Endodermal cell (in vitro differentiated cells): ENCODE measurements around the gene PHC2. TPM values are rescaled to one million over a fixed set of nuclear protein-coding genes. Genes with fewer than 3 reads are reported as not detected.

Experiments
- DNase-seq: peaks from one replicate; pipeline ENCODE4 v3.0.0-alpha.2; 2017
- H3K27ac ChIP-seq: 2 replicates; pipeline ENCODE4 v1.5.1; 2013; ENCODE audit warnings: mild to moderate bottlenecking, low read depth, low read length, moderate library complexity
- H3K27me3 ChIP-seq: 2 replicates; pipeline ENCODE4 v1.6.1; 2013; ENCODE audit warnings: mild to moderate bottlenecking, low read length, moderate library complexity; ENCODE audit not compliant: insufficient read depth, control insufficient read depth, poor library complexity, severe bottlenecking
- H3K36me3 ChIP-seq: 2 replicates; pipeline ENCODE4 v1.7.0; 2013; ENCODE audit warnings: mild to moderate bottlenecking, low read length, moderate library complexity; ENCODE audit not compliant: control insufficient read depth, insufficient read depth
- H3K4me1 ChIP-seq: one replicate; pipeline ENCODE4 v1.7.0; 2013; ENCODE audit warnings: low read length; ENCODE audit not compliant: control insufficient read depth, insufficient read depth
- H3K4me3 ChIP-seq: 2 replicates; pipeline ENCODE4 v1.5.1; 2013; ENCODE audit warnings: mild to moderate bottlenecking, low read length, moderate library complexity
- H3K9ac ChIP-seq: 2 replicates; pipeline ENCODE4 v1.6.1; 2013; ENCODE audit warnings: mild to moderate bottlenecking, low read length, moderate library complexity; ENCODE audit not compliant: poor library complexity, severe bottlenecking; ENCODE audit errors: extremely low read depth
- H3K9me3 ChIP-seq: 2 replicates; pipeline ENCODE4 v1.6.1; 2013; ENCODE audit warnings: mild to moderate bottlenecking, low read length, moderate library complexity; ENCODE audit not compliant: control insufficient read depth
- H3K27ac Mint-ChIP-seq: 2 replicates; pipeline ENCODE4 v1.8.0; 2020; ENCODE audit warnings: mixed read lengths
- H3K27me3 Mint-ChIP-seq: 2 replicates; pipeline ENCODE4 v1.8.0; 2021; ENCODE audit warnings: mild to moderate bottlenecking, mixed read lengths; ENCODE audit not compliant: insufficient read depth
- H3K36me3 Mint-ChIP-seq: 2 replicates; pipeline ENCODE4 v1.8.0; 2020; ENCODE audit warnings: low read depth, mixed read lengths
- H3K4me1 Mint-ChIP-seq: 2 replicates; pipeline ENCODE4 v1.8.0; 2020; ENCODE audit warnings: mixed read lengths
- H3K4me3 Mint-ChIP-seq: 2 replicates; pipeline ENCODE4 v1.8.0; 2020; ENCODE audit warnings: mild to moderate bottlenecking, moderate library complexity, mixed read lengths
- H3K9me3 Mint-ChIP-seq: 2 replicates; pipeline ENCODE4 v1.8.0; 2020; ENCODE audit warnings: mild to moderate bottlenecking, mixed read lengths
- WGBS, 2 experiments: methylation state at CpG; one replicate each; pipeline versions ENCODE4 v1.1.5 to v1.1.7; 2013; ENCODE audit warnings: missing lambda C conversion rate in 2 of 2, mixed read lengths in 1 of 2; ENCODE audit not compliant: insufficient coverage in 1 of 2, insufficient read length in 1 of 2; 5-methylcytosine and 5-hydroxymethylcytosine counted together
- total RNA-seq, 2 donors: library from RNA; stranded (reverse); fragmentation: NEBNext Ultra II Directional in 1 of 2; extraction: Animal tissue kit (Norgen Biotek cat#: 25700) in 1 of 2; gene quantifications; 2 replicates in 1 of 2; 3 replicates in 1 of 2; pipeline ENCODE4 v1.2.1, GENCODE V29; 2021
- TF ChIP-seq, protein P1 (sequence below): fragments of 200-600 bp; sonication (generic); conservative IDR thresholded peaks from 2 replicates; pipeline ENCODE4 v1.5.0; 2021; ENCODE audit warnings: antibody characterized with exemption, mild to moderate bottlenecking

Gene PHC2
- total RNA-seq, 2 donors from 2014 or later = 32.1 to 43.9 TPM

DNA sequence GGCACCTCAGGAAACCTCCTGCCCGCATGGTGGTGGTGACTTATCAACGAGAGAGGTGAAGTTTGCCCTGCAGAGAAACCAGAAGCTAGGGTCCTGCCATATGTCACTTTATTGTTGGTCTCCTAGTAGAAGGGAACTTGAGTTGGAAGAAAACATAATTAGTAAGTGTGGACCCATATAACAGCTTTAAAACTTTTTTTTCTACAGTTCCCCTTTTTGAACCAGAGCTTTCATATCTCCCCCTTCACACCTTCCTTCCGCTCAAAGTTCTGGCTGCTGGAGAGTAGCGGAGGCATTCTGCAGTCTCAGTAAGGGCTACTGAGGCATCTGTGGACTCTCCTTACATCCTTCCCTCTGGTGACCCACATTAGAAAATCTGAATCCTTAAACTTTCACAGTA, 48.9 kb downstream of the PHC2 start:
- peak overlapping the region; percentile 59 for H3K27ac ChIP-seq
- Mint-ChIP-seq H3K27ac (no peak overlapping the region), H3K4me1 (no peaks in the 10 kb centered on the region), H3K4me3 (no peak overlapping the region), H3K36me3 (no peaks in the 10 kb centered on the region), H3K9me3 (no peaks in the 10 kb centered on the region), H3K27me3 (peaks cover 47% of the 10 kb centered on the region)
- no peaks in the 10 kb centered on the region for H3K9me3 ChIP-seq
- no peaks in the 10 kb centered on the region for H3K36me3 ChIP-seq
- peaks cover 7% of the 10 kb centered on the region for H3K27me3 ChIP-seq
- no peak overlapping the region for H3K4me3 ChIP-seq
- no peak overlapping the region for H3K9ac ChIP-seq
- TF ChIP-seq, protein P1, sequence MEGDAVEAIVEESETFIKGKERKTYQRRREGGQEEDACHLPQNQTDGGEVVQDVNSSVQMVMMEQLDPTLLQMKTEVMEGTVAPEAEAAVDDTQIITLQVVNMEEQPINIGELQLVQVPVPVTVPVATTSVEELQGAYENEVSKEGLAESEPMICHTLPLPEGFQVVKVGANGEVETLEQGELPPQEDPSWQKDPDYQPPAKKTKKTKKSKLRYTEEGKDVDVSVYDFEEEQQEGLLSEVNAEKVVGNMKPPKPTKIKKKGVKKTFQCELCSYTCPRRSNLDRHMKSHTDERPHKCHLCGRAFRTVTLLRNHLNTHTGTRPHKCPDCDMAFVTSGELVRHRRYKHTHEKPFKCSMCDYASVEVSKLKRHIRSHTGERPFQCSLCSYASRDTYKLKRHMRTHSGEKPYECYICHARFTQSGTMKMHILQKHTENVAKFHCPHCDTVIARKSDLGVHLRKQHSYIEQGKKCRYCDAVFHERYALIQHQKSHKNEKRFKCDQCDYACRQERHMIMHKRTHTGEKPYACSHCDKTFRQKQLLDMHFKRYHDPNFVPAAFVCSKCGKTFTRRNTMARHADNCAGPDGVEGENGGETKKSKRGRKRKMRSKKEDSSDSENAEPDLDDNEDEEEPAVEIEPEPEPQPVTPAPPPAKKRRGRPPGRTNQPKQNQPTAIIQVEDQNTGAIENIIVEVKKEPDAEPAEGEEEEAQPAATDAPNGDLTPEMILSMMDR = no peak
- H3K4me1 ChIP-seq = no peaks in the 10 kb centered on the region
- no peak for DNase-seq
- 90 to 94% methylated on average over 2 to 4 of the region's 4 CpGs for WGBS, 2 experiments

DNA sequence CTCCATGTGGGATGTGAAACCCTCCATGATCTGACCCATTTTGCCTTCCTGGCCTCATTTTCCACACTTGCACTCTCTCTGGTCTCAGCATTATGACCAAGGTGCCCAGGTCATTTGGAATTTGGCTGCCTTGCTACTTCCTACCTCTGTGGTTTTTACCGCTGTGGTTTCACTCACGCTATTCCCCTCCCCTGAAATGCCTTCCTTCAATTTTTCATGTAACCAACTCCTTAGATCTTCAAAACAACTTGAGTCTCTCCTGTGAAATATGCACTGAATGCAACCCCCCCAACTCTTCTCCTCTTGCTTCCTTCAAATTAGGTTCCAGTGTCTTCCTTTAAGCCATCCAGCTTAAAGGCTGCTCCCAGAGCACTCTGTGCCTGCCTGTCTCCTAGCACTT, 50.1 kb downstream of the PHC2 start:
- H3K4me1 ChIP-seq = no peaks in the 10 kb centered on the region
- peaks cover 7% of the 10 kb centered on the region for H3K27me3 ChIP-seq
- no peaks in the 10 kb centered on the region for H3K9me3 ChIP-seq
- Mint-ChIP-seq H3K27ac (no peak overlapping the region), H3K4me1 (no peaks in the 10 kb centered on the region), H3K36me3 (no peaks in the 10 kb centered on the region), H3K4me3 (no peak overlapping the region), H3K9me3 (no peaks in the 10 kb centered on the region), H3K27me3 (peaks cover 47% of the 10 kb centered on the region)
- TF ChIP-seq, protein P1 = no peak
- H3K4me3 ChIP-seq = no peak overlapping the region
- H3K27ac ChIP-seq = no peak overlapping the region
- WGBS, 2 experiments = 97 to 100% methylated on average over 2 of the region's 2 CpGs
- no peak overlapping the region for H3K9ac ChIP-seq
- no peaks in the 10 kb centered on the region for H3K36me3 ChIP-seq
- no peak for DNase-seq

DNA sequence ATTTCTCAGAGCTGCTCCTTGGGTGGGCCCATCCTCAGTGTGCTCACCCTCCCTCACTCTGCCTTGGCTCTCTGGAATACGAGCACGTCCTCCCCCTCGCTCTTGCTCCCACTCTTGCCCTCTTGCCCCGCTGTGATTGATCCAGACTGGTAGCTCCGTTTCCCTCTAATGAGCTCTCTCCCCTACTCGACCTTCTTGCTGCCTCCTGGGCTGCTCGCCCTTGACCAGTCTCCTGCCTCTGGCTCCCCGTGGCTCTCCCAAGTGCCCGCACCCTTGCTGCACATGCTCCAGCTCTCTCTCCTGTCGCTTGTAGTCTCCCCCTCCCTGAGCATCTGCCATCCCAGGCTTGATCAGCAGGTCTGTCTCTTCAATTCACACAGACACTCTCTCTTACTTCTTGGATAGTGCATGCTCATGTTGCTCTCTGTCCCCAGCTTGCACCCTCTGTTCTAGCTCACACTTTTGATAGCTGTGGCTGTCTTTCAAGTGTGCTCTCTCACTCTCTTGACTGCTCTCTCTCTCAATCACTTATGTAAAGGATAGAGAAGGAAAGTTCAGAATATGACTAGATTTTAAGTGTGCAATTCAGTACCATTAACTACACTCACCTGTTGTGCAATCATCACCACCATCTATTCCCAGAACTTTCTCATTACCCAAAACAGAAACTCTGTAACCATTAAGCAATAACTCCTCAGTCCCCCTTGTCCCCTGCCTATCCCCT, 51.1 kb downstream of the PHC2 start:
- no peaks in the 10 kb centered on the region for H3K9me3 ChIP-seq
- H3K36me3 ChIP-seq = no peaks in the 10 kb centered on the region
- 66 to 70% methylated on average over 10 of the region's 10 CpGs for WGBS, 2 experiments
- Mint-ChIP-seq H3K9me3 (no peaks in the 10 kb centered on the region), H3K27ac (no peak overlapping the region), H3K4me3 (no peak overlapping the region), H3K4me1 (no peaks in the 10 kb centered on the region), H3K27me3 (peaks cover 44% of the 10 kb centered on the region), H3K36me3 (no peaks in the 10 kb centered on the region)
- H3K4me1 ChIP-seq = no peaks in the 10 kb centered on the region
- no peak overlapping the region for H3K4me3 ChIP-seq
- TF ChIP-seq, protein P1 = no peak
- peaks cover 7% of the 10 kb centered on the region for H3K27me3 ChIP-seq
- no peak overlapping the region for H3K27ac ChIP-seq
- H3K9ac ChIP-seq = no peak overlapping the region
- DNase-seq = no peak
